ENCODE results near the gene CCIN.

GRCh38 chr9:36192196-36192595 lies 23.0 kb downstream of the CCIN start:
- TF ChIP-seq CTCF (IDR thresholded peaks at IDR 0.05) (no peak), POLR2A (IDR thresholded peaks at IDR 0.05) (no peak), EP300 (IDR thresholded peaks at IDR 0.05; ENCODE audit: low read depth) (no peak), POLR2AphosphoS5 (IDR thresholded peaks at IDR 0.05) (no peak)

All from transverse colon (tissue), 4 donors.